NT2/D1 (cell line): Measurements from ENCODE around the gene SFRP5.

ENCODE experiments used
- SUZ12 ChIP-seq: IDR thresholded peaks from 2 replicates; pipeline ENCODE4 v1.6.1; 2011; ENCODE audit not compliant: insufficient read length, insufficient read depth; ENCODE audit errors: extremely low read depth
- YY1 ChIP-seq: IDR thresholded peaks from 2 replicates; pipeline ENCODE4 v1.6.1; 2011; ENCODE audit not compliant: insufficient read length, insufficient read depth
- ZNF274 ChIP-seq: IDR thresholded peaks from 2 replicates; pipeline ENCODE4 v1.6.1; 2011; ENCODE audit warnings: mild to moderate bottlenecking, low read depth, low read length

DNA sequence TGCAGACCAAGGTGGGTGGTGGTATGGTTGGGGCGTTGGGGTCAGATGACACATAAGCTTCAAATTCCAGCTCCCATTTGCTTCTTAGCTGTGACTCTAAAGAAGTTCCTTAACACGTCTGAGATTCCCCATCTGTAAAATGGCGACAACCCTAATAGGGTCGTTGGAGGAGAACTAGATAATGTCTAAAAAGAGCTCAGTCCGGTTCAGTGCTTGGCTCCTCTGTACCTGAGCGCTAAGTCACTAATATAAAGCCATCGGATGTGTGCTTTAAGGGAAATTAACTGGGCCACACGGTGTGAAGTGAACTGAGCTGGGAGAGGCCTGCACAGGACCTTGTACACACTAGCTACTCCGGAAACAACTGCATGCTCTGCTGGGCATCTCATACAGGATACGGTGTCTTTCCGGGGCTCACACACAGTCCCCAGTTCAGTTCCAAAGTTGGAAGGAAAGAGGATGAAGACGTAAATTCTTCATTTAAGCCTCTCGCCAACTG lies 35.3 kb downstream of the SFRP5 start:
- TF ChIP-seq ZNF274 = no peak
- TF ChIP-seq YY1 = no peak
- TF ChIP-seq SUZ12 = no peak
